ENCODE results near the gene CAPN15.

The CAPN15 gene

DNA sequence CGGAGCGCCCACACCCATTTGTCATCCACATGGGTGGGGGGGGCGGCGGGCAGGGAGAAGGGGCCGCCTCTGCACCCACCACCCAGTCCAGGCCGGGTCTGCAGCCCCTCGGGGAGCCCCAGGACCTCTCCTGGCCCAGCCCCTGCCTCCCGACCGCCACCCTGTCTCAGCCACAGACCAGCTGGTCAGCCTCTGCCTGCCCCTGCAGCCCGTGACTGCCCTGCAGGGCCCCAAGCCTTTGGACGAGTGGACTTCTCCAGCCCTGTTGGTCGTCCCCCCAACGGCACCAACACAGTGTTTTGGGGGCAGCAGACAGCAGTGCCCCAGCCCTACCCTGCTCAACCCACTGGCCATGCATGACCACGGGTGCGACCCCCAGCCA is 33.9 kb downstream of the CAPN15 start:
- no peak for FAIRE-seq
- DNase-seq (ENCODE audit: insufficient read length, low spot score) = no peak
- TF ChIP-seq, protein P1, sequence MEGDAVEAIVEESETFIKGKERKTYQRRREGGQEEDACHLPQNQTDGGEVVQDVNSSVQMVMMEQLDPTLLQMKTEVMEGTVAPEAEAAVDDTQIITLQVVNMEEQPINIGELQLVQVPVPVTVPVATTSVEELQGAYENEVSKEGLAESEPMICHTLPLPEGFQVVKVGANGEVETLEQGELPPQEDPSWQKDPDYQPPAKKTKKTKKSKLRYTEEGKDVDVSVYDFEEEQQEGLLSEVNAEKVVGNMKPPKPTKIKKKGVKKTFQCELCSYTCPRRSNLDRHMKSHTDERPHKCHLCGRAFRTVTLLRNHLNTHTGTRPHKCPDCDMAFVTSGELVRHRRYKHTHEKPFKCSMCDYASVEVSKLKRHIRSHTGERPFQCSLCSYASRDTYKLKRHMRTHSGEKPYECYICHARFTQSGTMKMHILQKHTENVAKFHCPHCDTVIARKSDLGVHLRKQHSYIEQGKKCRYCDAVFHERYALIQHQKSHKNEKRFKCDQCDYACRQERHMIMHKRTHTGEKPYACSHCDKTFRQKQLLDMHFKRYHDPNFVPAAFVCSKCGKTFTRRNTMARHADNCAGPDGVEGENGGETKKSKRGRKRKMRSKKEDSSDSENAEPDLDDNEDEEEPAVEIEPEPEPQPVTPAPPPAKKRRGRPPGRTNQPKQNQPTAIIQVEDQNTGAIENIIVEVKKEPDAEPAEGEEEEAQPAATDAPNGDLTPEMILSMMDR (IDR thresholded peaks at IDR 0.05; ENCODE audit: insufficient read depth, missing control alignments) = no peak

DNA sequence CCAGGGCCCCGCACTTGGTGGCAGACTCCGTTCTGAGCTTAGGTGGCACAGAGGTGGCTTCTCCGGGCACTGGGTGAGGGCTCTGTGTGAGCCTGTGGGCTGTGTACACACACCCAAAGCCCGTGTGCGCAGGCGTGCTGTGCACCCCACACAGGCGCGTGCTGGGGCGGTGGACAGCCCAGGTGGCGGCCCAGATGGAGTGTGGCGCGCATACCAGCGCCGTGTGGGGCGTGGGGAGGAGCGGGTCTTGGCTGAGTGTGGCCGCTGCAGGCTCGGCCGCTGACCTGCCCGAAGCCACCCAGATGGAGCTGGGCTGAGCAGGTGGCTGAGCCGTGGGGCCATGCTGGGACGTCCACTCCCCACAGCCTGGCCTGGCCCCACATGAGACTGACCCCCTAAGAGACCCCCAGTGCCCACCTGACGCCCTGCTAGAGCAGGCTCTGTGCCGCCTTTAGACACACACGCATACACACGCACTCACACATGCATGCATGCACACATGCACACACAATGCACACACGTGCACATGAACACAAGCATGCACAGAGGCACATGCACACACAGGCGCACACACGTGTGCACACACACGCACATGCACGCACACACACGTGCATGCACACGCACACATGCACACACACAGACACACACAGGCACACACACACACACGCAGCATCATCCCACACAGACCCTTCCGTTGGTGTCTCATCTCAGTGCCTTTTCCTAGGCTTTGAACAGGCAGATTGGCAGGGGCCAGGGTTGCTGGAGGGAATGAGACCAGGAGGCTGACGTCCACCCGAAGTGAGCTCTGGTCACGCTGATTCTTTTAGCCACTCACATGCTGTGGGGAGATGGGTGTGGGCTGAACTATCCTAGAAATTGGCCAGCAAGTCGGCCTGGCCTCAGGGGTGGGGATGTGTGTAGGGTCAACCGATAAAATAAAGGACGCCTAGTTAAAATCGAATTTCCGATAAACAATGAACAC is 34.7 kb downstream of the CAPN15 start:
- FAIRE-seq = no peak
- no peak for DNase-seq (ENCODE audit: insufficient read length, low spot score)
- TF ChIP-seq, protein P1 (IDR thresholded peaks at IDR 0.05; ENCODE audit: insufficient read depth, missing control alignments) = no peak

DNA sequence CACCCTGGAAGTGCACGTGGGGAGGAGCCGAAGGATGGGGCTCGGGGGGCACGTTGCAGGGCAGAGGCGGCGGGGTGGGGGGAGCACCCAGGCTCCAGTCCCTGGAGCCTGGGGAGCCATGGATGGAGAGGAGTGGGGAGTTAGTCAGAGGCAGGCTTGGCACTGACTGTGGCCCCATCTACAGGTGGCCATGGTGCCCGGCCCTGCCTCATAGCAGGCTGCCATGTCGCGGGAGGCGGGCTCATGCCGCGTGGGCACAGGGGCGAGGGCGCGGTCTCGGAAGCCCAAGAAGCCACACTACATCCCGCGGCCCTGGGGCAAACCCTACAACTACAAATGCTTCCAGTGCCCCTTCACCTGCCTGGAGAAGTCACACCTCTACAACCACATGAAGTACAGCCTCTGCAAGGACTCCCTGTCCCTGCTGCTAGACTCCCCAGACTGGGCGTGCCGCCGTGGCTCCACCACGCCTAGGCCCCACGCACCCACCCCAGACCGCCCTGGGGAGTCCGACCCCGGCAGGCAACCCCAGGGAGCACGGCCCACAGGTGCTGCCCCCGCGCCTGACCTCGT is 35.6 kb downstream of the CAPN15 start:
- FAIRE-seq (no peak), DNase-seq (ENCODE audit: insufficient read length, low spot score) (no peak)
- TF ChIP-seq, protein P1 (IDR thresholded peaks at IDR 0.05; ENCODE audit: insufficient read depth, missing control alignments) = no peak

DNA sequence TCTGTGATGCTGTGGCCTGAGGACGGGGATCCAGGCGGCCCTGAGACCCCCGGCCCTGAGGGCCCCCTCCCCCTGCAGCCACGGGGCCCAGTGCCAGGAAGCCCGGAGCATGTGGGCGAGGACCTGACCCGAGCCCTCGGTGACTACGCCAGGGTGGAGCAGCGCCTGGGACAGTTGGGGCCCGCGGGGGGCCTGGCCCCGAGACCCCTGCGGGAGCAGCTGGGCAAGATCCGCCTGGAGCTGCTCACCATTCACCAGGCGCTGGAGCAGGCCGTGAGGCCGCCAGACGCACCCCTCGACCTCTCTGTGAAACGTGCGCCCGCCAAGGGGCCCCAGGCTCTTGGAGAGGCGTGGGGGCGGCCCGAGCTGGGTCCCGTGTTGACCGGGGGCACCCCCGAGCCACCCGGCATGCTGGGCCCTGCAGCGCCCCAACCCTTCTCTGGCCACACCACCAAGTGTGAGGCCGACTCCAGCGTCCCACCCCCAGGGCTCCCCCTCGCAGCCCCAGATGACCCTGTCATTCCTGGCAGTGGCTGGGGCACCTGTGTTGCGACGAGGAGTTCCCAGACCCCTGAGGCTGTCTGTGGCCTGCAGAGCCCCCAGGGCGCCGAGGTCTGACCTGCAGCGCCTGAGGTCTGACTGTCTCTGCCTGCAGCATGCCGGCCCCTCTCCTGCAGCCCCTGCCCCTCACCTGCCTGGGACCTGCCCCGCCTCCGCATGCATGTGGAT is 37.3 kb downstream of the CAPN15 start:
- TF ChIP-seq, protein P1 (IDR thresholded peaks at IDR 0.05; ENCODE audit: insufficient read depth, missing control alignments) = no peak

DNA sequence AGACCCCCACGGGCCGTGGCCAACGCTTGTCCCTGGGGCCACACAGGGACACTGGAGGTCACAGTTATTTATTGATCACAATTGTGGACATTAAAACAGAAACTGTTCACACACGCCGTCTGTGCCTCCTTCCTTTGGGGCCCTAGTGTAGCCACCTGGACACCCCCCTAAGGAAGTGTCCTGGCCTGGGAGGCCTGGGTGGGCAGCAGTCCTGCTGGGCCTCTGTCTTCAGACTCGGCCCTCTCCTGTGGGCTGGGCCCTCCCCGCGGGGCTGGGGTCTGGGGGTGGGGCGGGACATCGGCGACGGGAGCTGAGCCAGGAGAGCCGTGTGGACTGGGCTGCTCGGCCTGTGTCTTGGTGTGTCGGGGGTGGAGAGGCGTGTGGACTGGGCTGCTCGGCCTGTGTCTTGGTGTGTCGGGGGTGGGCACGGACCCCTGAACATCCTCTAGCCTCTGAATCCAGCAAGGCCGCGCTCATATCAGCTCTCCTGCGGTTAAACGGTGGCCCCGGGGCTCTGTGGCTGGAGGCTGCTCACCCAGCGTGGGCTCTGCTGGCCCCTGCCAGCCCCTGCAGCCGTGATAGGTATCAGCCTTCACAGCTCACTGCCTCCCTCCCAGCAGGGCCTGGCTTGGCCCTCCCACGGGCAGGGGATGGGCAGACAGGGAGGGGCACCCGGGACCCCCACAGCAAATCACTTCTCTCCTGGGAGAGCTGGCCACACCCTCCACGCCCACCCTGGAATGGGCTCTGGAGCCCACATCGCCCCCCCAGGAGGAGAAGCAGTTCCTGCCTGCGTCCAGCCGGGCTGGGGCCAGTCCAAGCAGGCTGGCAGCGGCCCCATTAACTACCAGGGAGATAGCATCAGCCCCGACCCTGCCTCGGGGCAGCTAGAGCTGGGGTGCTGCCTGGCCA is 38.2 kb downstream of the CAPN15 start:
- TF ChIP-seq, protein P1 (IDR thresholded peaks at IDR 0.05; ENCODE audit: insufficient read depth, missing control alignments) = no peak
- no peak for FAIRE-seq
- DNase-seq (ENCODE audit: insufficient read length, low spot score) = no peak

More for the DNA sequence above, 37.3 kb downstream of the CAPN15 start:
- FAIRE-seq = no peak
- no peak for DNase-seq (ENCODE audit: insufficient read length, low spot score)

Data from D721Med (cell line).